GM18858 (cell line): ENCODE results near the gene ARF5.

Experiments used
- ATAC-seq: cut with Tn5 transposase; IDR thresholded peaks from one replicate; pipeline ENCODE4 v1.9.1; 2021; ENCODE audit not compliant: unreplicated experiment

ARF5 gene

DNA sequence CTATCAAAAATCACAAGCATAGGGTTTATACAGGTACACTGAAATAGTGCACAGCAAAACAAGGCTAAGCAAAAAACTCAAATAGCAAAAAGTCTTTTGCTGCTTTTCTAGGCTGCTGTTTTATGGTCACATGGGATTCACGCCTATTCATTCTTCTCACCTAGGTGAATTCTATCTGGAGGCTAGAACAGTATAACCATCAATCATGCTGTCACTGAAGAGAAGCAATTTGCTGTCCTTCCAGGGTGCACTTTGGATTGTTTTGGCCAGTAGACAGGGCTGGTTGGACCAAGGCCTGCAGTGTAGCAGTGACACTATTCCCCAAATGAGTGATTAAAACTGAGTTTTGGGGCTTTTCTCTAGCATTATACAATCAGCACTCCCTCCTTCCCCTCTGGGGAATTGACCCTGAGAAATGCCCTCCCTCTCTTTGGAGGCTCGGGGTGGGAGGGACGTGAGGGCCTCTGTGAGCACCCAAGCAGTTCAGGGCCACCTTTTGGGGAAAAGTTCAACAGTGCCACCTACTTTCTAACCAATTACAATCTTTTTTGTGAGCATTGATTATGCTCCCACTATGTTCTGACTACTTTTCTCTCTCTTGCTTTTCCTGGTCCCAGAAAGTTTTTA is 47.6 kb downstream of the ARF5 start:
- ATAC-seq: no peak

- no peak for ATAC-seq
Observed at GRCh38 chr7:127638197-127638596, 50.0 kb downstream of the ARF5 start.
